ENCODE results near the gene DIS3L2. TPM values are rescaled to one million over a fixed set of nuclear protein-coding genes. Genes with fewer than 3 reads are reported as not detected.
"Not testable (repeated sequence)": the region's sequence is repeated elsewhere in the genome, so short reads cannot be mapped to it uniquely, and the experiment has no call there.

The DIS3L2 gene
- total RNA-seq, 3 donors from 2014 or later = 28.5 to 43.0 (median 42.5) TPM

DNA sequence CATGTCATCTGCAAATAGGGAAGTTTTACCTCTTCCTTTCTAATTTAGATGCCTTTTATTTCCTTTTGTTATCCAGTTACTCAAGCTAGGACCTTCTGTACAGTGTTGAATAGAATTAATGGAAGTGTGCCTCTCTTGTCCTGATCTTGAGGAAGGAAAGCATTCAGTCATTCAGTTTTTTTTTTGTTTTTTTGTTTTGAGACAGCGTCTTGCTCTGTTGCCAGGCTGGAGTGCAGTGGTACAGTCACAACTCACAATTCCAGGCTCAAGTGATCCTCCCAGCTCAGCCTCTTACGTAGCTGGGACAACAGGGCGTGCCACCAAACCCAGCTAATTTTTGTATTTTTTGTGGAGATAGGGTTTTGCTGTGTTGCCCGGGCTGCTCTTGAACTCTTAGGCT is 213.1 kb downstream of the DIS3L2 start:
- no peak for DNase-seq
- no peak overlapping the region for H3K4me3 ChIP-seq
- TF ChIP-seq, protein P1, sequence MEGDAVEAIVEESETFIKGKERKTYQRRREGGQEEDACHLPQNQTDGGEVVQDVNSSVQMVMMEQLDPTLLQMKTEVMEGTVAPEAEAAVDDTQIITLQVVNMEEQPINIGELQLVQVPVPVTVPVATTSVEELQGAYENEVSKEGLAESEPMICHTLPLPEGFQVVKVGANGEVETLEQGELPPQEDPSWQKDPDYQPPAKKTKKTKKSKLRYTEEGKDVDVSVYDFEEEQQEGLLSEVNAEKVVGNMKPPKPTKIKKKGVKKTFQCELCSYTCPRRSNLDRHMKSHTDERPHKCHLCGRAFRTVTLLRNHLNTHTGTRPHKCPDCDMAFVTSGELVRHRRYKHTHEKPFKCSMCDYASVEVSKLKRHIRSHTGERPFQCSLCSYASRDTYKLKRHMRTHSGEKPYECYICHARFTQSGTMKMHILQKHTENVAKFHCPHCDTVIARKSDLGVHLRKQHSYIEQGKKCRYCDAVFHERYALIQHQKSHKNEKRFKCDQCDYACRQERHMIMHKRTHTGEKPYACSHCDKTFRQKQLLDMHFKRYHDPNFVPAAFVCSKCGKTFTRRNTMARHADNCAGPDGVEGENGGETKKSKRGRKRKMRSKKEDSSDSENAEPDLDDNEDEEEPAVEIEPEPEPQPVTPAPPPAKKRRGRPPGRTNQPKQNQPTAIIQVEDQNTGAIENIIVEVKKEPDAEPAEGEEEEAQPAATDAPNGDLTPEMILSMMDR (IDR thresholded peaks at IDR 0.05) = no peak
- intact Hi-C loops (cut with DNase I, micrococcal nuclease) = no loop called here
- no peak for ATAC-seq
- H3K36me3 ChIP-seq (ENCODE audit: low read depth) = no peaks in the 10 kb centered on the region
- H3K4me1 ChIP-seq (ENCODE audit: low read depth) = no peaks in the 10 kb centered on the region
- no peaks in the 10 kb centered on the region for H3K9me3 ChIP-seq

GRCh38 chr2:232176587-232176986 is 215.1 kb downstream of the DIS3L2 start:
- DNase-seq; intact Hi-C loops (cut with DNase I, micrococcal nuclease); H3K4me3 ChIP-seq; ATAC-seq; H3K36me3 ChIP-seq (ENCODE audit: low read depth); H3K4me1 ChIP-seq (ENCODE audit: low read depth); H3K9me3 ChIP-seq: not testable (repeated sequence)

GRCh38 chr2:232183279-232183678 is 221.8 kb downstream of the DIS3L2 start:
- Histone ChIP-seq H3K9me3 (no peaks in the 10 kb centered on the region), H3K36me3 (ENCODE audit: low read depth) (no peaks in the 10 kb centered on the region), H3K4me1 (ENCODE audit: low read depth) (no peaks in the 10 kb centered on the region), H3K4me3 (no peak overlapping the region)
- intact Hi-C loops (cut with DNase I, micrococcal nuclease) = no loop called here
- no peak for ATAC-seq
- TF ChIP-seq, protein P1 (IDR thresholded peaks at IDR 0.05) = no peak
- no peak for DNase-seq

GRCh38 chr2:232184346-232184745 is 222.8 kb downstream of the DIS3L2 start:
- DNase-seq (no peak), ATAC-seq (no peak)
- Histone ChIP-seq H3K4me1 (ENCODE audit: low read depth) (no peaks in the 10 kb centered on the region), H3K9me3 (no peaks in the 10 kb centered on the region), H3K36me3 (ENCODE audit: low read depth) (no peaks in the 10 kb centered on the region), H3K4me3 (no peak overlapping the region)
- TF ChIP-seq, protein P1 (IDR thresholded peaks at IDR 0.05) = no peak
- intact Hi-C loops (cut with DNase I, micrococcal nuclease) = no loop called here

DNA sequence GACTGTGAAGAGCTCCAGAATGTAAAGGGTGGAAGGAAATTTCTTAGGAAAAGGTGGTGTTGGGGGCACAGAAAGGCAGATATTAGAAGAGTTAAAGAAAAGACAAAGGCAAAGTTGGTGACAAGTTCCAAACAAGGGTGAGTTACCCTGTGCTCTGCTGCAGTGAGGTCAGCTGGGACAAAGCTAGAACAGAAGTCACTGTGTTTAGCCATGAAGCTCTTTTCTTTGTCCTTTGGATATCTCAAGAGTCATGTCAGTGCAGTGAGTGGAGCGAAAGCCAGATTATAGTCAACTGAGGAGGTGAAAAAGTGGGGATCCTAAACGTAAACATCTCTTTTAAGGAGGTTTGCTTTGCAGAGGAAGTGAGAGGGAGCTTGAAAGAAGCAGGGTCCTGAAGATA is 229.3 kb downstream of the DIS3L2 start:
- intact Hi-C loops (cut with DNase I, micrococcal nuclease) = no loop called here
- TF ChIP-seq, protein P1 (IDR thresholded peaks at IDR 0.05) = no peak
- Histone ChIP-seq H3K36me3 (ENCODE audit: low read depth) (no peaks in the 10 kb centered on the region), H3K4me3 (no peak overlapping the region), H3K9me3 (peaks cover 12% of the 10 kb centered on the region), H3K4me1 (ENCODE audit: low read depth) (no peaks in the 10 kb centered on the region)
- ATAC-seq (no peak), DNase-seq (no peak)

DNA sequence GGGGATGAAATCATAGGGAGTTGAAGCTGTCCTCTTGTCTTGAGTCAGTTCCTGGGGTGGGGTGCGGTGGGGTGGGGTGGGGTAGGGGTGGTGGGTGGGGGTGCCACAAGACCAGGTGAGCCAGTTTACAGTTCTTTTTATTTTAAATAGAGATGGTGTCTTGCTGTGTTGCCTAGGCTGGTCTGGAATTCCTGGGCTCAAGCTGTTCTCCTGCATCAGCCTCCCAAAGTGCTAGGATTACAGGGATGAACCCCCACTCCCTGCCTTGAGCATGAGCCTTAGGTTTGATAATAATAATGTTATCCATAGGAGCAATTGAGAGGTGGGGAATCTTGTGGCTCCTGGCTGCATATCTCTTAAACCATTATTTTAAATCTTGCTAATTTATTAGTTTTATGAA is 234.0 kb downstream of the DIS3L2 start:
- TF ChIP-seq, protein P1 (IDR thresholded peaks at IDR 0.05) = no peak
- Histone ChIP-seq H3K4me3 (no peak overlapping the region), H3K4me1 (ENCODE audit: low read depth) (no peaks in the 10 kb centered on the region), H3K9me3 (peaks cover 12% of the 10 kb centered on the region), H3K36me3 (ENCODE audit: low read depth) (no peaks in the 10 kb centered on the region)
- DNase-seq (no peak), ATAC-seq (no peak)
- intact Hi-C loops (cut with DNase I, micrococcal nuclease) = no loop called here

Measured in mucosa of descending colon (tissue), 3 donors.